H1 (cell line): ENCODE data around the gene KRT14. TPM values are rescaled to one million over a fixed set of nuclear protein-coding genes. Genes with fewer than 3 reads are reported as not detected.

Experiments used
- GTF2F1 ChIP-seq: IDR thresholded peaks from 2 replicates; pipeline ENCODE4 v1.6.1; 2012; ENCODE audit warnings: low read depth, low read length, improper control_type of control experiment, borderline replicate concordance
- HDAC2 ChIP-seq, 2 experiments: fragments of 300-600 bp in 1 of 2; sonication (generic) in 1 of 2; IDR thresholded peaks; 2 replicates each; pipeline ENCODE4 v1.6.1; 2011 to 2012; ENCODE audit warnings: low read depth in 2 of 2, low read length in 2 of 2, mild to moderate bottlenecking in 2 of 2, moderate library complexity in 2 of 2, borderline replicate concordance in 1 of 2, inconsistent platforms in 1 of 2
- polyA plus RNA-seq, 7 experiments: library from polyadenylated mRNA; depleted of rRNA in 3 of 7; stranded (reverse) in 5 of 7; unstranded in 2 of 7; fragments of >200 nt in 5 of 7; fragments of 200-250 nt in 2 of 7; gene quantifications; 1 replicate in 5 of 7; 2 replicates in 1 of 7; 4 replicates in 1 of 7; pipeline versions ENCODE4 v1.2.1 to v1.2.3, GENCODE V29; 2011 to 2013; ENCODE audit warnings: missing spikeins in 2 of 7, mixed read lengths in 2 of 7
- total RNA-seq: library from RNA; stranded (reverse); fragmentation: NEBNext Ultra II Directional; extraction: Animal tissue kit (Norgen Biotek cat#: 25700); gene quantifications from 2 replicates; pipeline ENCODE4 v1.2.1, GENCODE V29; 2021

KRT14 gene
- total and polyA plus RNA-seq, 2 of the 8 experiments (the other 6 are each of a cell fraction or from before 2014, with no cell fraction given): 0.35 TPM; not detected in 1

GRCh38 chr17:41614098-41614497 lies 27.4 kb upstream of the KRT14 start (continued):
- TF ChIP-seq HDAC2 (IDR thresholded peaks at IDR 0.05; ENCODE audit: borderline replicate concordance in 1 of 2, low read depth in 2 of 2, low read length in 2 of 2) (no peak), GTF2F1 (no peak)
- TF ChIP-seq, all 59 proteins: peak for 0
